RPMI8226 (cell line): Measurements from ENCODE around the gene CDH24.

Experiments
- DNase-seq: peaks from one replicate; pipeline ENCODE4 v3.0.0-alpha.2; 2015

The CDH24 gene

DNA sequence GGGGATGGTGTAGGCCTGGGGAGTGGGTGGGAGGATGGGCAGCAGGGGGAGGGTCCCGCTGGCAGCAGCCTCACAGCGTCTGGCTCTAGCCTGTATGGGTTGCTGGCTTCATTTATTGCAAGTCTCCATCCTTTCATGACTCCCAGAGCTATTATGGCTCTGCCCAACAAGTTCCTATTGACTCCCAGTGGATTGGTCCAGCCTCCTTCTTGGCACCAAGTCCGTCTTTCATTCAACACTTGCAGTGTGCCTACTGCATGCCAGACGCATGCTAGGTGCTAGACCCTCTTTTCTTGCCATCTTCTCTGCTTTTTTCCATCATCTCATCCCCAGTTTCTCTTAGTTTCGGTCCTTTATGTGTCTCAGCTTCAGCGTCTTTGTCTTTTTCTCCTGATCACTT, 14.2 kb downstream of the CDH24 start:
- no peak for DNase-seq

DNA sequence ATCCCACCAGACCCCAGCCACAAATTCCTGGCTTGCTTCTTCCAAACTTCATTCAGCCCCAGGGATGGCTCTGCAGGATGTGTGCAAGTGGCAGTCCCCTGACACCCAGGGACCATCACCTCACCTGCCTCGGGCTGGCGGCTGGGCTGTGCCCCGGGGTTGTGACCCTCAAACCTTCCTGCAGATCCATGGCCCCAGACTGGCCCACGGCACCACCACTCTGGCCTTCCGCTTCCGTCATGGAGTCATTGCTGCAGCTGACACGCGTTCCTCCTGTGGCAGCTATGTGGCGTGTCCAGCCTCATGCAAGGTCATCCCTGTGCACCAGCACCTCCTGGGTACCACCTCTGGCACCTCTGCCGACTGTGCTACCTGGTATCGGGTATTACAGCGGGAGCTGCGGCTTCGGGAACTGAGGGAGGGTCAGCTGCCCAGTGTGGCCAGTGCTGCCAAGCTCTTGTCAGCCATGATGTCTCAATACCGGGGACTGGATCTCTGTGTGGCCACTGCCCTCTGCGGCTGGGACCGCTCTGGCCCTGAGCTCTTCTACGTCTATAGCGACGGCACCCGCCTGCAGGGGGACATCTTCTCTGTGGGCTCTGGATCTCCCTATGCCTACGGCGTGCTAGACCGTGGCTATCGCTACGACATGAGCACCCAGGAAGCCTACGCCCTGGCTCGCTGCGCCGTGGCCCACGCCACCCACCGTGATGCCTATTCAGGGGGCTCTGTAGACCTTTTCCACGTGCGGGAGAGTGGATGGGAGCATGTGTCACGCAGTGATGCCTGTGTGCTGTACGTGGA, 15.0 kb downstream of the CDH24 start, which contains the start of gene PSMB11:
PSMB11 (plus strand) TSS at position 51 of the 804 bp plus-strand sequence; CDS start at position 65, 14 bp downstream.
- no peak for DNase-seq

DNA sequence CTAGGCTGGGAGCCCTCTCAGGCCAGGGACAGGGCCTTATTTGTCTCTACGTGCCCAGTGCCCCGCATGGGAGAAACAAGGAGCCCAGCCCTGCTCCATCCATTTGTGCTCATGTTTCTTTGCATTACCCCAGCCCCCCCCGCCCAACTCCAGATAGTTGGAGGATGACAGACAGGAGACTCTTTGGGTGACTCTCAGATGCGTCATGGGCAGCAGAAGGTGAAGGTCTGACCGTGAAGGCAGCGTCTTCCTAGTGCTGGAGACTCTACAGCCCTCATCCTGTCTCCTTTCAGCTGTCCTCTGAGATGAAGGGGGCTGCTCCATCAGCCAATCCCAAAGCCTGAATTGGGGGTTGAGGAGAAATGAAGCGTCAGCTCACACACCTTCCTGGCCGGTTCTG, 15.6 kb downstream of the CDH24 start:
- no peak for DNase-seq

DNA sequence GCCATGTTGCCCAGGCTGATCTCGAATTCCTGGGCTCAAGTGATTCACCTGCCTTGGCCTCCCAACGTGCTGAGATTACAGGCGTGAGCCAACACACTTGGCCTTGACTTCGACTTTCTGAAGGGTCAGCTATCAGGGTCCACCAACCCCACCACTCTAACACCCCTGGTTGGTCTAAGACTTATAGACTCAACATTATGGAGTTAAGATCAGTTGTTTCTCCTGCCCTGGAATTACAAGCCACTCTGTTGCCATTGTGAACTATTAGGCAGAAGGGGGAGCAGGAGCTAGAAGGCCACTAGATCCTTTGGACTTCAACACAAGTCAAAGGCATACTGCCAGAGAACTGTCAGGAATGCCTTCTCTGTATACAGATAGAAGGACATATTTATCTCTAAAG, 17.2 kb downstream of the CDH24 start:
- no peak for DNase-seq

DNA sequence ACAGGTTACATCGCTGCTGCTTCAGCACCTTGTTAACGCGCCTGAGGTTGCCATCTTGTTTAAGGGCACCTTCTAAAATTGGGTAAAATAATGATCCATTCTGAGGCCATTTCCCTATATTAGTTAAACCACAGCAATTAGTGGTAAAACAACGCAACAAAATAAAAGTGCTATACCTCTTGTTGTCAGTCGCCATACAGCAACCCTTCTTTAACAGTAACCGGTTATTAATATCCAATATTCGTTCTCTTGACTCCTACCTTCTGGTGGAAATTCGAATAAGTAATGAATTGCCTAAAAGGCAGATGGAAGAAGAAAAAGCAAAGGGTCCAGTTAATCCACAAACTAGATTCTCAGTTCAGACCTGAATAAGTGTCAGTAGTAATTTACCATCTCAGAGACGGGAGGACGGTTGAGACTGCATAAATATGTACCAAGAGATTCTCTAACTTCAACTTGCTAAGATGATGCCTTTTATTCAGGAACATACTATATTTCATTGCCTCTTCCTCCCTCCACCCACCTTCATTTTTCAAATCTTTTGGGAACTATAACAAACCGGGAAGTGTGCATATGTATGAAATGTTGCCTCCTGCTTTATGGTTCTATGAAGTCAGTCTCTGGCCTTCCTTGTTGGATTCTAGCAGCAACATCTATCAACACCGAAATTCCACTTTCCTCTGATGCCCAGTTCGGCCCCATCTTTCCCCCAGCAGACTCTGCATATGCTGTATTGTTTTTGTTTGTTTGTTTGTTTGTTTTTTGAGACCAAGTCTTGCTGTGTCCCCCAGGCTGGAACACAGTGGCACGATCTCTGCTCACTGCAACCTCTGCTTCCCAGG, 21.8 kb downstream of the CDH24 start:
- no peak for DNase-seq

DNA sequence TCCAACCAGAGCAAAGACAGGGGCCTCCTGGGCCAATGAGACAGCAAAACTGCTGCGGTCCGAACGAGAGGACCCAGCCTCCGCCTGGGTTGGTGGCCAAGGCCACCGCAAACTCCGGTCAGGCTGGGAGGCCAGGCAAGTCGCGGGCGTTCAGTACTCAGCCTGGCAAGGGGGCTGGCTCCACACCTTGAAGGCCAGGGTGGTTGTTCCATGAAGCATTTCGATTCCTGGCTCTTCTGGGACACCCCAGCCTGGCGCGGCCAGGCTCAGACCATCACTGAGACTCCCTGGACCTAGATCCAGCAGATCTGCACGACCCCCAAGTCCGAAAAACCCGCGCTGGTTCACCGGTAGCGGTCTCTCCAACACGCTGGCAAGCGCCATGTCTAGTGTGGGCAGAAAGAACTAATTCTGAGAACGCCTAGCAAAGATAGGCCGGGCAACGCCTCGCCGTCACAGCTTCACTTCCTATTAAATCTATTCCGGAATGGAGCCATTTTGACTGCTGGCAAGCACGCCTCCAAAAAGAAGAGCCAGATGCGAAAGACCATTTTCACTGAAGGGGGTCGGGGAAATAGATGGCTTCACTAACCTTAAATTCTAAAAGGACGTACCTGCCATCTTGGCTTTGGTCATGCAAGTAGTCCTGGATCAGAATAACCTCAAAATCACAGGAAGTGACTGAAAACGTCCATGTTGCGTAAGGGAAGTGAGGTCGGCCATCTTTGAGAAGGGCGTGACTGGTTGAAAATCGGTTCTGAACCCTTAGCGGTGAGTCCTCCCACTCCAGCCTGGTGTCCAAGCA, 22.6 kb downstream of the CDH24 start, which contains the start of gene PSMB5:
PSMB5 (minus strand) TSS at position 403 of the 805 bp plus-strand sequence; CDS start at position 384, 19 bp downstream.
- peak; percentile 91 for DNase-seq

DNA sequence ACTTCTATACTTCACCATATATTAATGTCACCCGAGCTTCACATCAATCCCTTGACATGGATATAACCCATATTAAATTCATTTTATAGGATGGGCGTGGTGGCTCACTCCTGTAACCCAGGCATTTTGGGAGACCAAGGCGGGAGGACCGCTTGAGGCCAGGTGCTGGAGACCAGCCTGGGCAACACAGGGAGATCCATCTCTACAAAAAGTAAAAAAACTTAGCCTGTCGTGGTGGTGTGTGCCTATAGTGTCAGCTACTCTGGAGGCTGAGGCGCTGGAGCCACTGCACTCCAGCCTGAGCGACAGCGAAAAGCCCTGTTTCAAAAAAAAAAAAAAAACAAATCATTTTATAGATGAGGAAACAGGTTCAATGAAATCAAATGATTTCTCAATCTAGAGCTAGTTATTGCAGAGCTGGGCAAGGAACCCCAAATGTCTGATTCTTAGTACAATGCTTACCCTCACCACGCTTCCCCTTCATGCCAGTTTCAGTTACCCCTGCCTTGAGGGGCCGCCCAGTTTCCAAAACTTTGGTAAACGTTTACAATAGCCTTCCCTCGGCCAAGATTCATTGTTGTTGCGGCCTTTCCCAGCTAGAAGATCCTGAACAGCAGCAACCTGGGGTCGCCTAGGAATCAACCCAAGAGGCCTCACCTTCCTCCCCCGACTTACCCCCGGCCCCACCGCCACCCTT, 23.4 kb downstream of the CDH24 start:
- peak; percentile 17 for DNase-seq

DNA sequence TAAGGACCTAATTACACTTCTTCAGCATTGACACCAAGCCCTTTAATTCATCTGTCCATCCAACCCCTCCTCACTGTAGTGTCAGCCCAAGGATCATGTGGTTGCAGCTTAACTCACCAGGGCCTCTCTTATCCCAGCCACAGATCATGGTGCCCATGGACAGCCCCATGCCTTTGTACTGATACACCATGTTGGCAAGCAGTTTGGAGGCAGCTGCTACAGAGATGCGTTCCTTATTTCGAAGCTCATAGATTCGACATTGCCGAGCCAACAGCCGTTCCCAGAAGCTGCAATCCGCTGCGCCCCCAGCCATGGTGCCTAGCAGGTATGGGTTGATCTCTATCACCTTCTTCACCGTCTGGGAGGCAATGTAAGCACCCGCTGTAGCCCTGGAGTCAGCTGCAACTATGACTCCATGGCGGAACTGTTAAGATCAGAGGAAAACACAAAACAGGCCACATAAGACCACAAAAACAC, 24.0 kb downstream of the CDH24 start:
- DNase-seq = no peak

DNA sequence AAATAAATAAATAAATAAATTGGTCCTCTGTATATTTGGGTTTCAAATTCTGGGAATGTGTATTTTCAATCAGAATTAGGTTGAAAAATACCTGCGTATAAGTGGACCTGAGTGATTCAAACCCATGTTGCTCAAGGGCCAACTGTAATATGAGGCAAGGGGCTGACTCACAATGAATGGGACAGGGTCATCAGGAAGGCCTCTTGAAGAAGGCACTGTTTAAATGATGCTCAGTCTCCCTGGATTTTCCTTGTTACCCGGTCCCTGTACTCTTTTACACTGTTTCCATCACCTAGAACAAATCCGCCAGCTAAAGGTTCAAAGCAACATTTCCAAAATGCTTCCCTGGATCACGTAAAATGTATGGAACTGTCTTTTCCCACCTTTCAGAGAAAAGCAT, 26.4 kb downstream of the CDH24 start:
- DNase-seq = no peak

DNA sequence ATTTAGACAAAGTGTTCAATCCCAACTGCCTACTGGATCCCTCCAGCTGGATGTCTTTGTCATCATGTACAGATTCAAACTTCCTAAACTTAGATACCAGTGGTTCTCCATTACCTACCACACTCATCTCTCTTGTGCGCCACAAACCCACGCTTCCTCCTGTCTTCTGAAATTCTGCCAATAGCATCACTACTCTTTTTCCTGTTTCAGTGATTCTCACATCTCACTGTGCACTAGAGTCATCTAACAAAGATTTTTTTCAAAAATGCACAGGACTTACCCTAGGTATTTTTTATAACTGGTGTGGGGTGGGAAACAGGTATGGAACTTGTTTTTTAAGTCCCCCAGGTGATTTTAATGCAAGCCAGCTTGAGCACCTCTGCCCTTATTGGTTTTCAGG, 28.5 kb downstream of the CDH24 start:
- DNase-seq = no peak

DNA sequence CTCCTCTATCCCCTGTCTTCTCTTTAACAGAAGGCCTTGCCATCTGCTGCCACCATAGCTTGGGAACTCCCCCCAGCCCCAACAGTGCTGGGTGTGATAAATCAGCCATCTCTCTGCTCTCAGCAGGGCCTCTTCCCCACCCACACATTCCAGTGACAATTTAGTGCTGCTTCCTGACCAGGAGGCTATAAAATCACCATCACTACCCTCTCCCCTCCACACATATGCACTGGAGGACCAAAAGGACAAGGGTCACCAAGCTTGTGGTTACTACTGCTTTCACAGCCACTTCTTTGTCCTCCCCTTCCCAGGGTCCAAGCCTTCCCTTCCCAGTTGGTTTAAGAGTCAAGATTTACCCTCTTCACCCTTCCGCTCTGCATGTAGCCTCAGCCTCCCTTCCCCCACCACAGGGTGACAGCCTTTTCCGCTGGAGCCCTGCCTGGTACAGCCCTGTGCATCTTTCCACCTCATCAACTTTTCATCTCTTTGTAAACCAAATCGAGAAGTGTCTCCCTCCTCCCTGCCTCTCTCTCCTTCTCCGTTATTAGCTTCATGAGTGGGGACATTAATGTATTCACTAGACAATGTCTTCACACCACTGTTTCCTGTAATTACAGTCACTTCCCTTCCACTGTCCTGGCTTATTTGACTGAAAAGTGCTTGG, 32.0 kb downstream of the CDH24 start:
- no peak for DNase-seq

DNA sequence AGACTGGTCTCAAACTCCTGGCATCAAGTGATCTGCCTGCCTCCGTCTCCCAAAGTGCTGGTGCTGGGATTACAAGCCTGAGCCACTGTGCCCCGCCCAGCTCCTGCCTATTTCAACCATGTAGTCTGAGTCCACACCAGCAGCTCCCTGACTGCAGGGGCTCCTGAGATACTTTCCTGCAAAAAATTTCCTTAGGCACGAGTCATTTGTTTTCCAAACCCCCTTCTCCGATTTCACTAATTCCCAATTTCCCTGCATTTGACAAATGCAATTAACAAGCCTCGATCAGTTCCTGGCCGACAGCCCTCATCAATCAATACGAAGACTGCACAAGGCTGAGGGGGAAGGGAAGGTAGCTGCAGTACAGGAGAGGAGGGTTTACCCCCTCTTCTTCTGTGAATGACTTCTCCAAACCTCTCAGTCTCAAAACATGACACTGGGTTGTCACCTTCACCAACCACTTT, 32.7 kb downstream of the CDH24 start:
- DNase-seq = no peak

DNA sequence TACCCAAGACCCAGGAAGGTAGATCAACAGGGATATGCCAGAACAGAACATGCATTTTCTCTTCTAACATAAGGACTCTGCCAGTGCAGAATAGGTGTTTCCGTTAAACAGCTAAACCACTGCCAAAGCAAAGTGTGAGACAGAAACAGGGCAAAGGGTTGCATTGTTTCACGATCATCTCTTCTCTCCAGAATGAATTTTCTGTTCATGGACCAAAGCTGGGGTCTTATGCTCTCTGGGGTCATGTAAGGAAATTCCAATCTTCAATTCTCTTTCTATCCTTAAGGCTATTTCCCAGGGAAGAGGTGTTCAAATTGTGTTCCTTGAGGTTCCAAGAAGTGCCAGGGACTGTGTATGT, 33.5 kb downstream of the CDH24 start:
- no peak for DNase-seq

DNA sequence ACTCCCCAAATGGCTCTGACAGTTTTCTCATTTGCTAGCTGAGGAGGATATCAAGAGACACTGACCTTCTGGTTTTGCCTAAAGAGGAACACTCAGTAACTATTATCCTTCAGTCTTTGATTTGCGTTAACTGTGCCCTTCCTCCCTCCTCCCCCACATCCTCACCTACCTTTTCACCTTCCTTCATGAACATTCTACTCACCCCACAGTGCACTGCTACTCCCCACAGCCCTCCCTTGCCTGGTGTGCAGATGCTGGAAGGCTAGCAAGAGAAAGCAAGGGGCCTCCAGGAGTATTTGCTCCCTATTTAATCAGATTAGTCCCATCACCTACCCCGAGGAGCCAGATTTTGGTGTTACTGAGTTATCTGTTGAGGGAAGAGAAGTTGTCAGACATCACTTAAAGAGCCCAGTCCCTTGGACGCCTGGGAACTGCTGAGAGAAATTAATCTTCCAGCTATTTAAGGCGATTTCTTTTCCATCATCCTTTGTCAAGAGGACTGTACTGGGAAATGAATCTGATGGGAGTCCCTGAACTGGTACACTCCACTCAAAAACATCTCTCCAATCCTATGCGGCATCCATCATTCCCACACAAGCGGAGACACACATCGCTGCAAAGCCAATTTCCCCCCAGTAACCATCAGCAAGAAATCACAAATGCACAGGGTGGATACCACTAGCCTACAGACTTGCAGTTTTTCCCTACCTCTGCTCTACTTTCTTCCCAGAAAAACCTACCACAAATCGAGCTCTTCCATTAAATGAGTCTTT, 34.1 kb downstream of the CDH24 start:
- no peak for DNase-seq

DNA sequence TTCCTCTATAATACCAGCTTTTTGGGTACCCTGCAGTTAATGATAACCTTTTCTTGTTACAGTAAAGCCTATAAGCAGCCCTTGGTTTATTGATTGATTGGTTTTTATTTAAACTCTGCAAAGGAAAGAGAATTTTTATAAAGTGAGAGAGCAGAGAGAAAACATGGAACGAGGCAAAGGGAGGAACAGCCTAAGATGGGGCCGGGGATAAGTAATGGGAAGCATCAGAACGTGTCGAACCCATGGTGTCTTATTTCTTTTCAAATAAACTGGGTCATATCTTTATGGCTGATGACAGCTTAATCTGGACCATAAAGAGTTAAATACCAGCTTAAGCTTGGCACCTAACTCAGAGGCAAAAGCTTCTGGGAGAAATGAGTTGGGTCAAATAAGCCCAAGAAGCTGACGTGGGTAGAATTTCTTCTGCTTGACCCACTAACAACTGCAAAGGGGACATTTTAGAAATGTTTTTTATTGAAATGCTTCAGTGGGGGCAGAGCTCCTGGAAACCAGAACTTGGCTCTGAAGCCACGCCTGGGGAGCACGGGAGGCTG, 35.4 kb downstream of the CDH24 start:
- DNase-seq = no peak

DNA sequence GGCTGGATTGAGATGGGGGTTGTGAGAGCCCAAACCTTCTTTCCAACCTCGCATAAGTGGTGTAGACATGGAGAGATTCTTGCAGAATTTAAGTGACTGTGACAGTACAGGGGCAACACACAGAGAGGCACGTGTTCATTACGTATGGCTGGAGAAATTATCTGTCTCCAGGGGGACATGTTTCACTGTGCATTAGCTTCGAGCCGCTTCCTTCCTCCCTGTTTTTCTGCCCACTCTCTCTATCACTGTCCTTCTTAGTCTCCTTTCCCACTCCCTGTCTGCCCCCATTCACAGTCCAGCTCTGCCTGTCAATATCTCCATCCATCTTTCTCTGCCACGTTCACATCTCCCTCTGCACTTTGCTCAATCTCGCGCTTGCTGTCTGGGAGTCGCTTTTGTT, 35.9 kb downstream of the CDH24 start:
- DNase-seq = no peak

DNA sequence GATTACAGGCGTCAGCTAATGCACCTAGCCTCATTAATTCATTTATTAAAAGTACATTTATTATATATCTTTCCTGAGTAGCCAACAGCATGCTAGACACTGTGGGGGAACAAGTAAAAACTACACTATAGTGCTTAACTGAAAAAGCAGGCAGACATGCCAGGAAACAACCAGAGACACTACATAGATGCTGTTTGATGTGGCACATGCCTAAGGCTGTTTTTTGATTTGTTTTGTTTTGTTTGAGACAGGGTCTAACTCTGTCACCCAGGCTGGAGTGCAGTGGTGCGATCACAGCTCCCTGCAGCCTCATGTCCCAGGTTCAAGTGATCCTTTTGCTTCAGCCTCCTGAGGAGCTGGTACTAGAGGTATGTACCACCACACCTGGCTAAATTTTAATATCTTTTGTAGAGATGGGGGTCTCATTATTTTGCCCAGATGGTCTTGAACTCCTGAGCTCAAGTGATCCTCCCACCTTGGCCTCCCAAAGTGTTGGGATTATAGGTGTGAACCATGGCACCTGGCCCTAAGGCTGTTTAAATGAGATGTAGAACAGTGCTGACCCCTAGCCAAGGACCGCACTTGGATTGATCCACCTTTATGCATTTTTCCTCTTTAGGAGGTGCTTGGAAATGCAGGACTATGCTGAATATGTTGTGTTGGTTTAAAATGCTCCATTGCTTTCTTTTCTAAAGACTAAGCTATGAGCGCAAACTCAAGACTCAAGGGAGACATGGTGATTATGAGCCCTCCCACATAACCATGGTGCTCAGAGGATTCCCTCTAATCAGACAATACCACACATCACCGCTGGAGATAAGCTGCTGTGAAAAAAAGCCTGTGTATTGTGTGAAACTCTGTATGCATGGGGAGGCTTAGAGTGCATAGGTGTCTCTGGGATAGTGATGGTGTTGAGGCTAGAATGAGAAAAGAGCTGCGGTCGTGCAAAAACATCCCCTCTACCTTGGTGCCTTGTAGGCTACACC, 36.9 kb downstream of the CDH24 start:
- no peak for DNase-seq

DNA sequence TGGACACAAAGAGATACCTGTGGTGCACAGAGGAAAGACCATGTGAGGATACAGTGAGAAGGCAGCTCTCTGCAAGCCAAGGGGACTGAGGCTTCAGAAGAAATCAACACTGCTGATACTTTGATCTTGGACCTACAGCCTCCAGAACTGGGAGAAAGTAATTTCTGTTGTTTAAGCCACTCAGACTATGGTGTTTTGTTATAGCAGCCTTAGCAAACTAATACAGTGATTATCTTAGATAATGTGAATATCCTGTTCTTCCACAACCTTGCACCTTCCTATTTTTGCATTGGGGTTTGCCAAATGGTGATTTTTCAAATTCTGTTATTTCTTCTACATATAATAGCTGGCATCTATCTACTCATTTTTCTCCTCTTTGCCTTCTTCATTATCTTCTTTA, 39.2 kb downstream of the CDH24 start:
- no peak for DNase-seq

DNA sequence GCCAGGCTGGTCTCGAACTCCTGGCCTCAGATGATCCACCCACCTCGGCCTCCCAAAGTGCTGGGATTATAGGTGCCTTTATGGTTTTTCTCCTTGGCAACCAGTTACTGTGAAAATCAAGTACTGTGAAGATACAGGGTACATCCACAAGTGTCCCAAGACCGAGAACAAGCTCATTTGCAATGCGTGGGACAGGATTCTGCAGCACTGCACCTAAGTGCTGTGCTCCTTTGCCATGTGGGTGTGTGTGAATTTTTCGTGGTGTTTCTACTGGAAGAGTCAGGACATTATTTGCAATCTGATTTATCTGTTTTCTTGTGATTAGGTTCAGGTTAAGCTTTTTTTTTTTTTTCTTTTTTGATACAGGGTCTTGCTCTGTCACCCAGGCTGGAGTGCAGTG, 40.2 kb downstream of the CDH24 start:
- DNase-seq = no peak
